ENCODE results near the gene CDK13. TPM values are rescaled to one million over a fixed set of nuclear protein-coding genes. Genes with fewer than 3 reads are reported as not detected.

CDK13 gene
- total and polyA plus RNA-seq, 9 of the 15 experiments (the other 6 are each of a cell fraction or from before 2014, with no cell fraction given): 9.8 to 46.1 (median 32.4) TPM

DNA sequence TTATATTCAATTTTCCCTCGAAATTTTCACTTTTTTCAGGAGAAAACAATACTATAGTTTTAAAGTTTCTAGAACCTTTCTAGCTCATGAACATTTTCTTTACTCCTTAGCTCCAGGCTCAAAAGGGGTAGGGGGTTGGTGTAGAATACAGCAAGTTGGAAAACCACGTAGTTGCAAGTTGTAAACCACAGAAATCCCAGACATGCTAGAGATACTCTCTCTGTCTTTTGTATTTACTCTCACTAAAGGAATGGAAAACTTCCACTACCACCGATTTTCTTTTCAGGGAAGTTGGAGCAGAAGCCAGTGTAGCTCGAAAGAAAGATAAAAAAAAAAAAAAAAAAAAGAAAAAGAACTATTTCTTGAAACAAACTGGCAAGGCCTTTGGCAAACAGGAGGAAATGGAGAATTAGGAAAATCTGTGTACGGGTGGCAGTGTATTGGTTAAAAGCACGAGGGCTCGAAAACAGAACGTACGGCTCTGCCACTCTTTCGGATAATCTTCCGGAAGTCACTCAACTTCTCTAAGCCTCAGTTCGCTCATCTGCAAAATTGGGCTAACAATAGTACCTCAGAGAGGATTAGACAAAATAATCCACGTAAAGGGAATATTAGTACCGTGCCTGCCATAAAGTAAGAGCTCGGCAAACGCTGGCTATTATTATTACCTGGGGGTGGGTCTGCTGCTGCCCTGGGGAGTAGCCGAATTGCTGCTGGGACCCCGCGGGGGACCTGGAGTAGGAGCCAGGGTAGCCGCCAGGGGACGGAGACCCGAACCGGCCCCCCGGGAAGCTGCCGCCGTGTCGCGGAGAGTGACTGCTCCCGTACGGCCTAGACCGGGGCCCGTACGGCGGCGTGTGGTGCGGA lies 183.7 kb downstream of the CDK13 start:
- H3K27ac ChIP-seq (ENCODE audit: extremely low read depth, low read depth, low read length): peak overlapping the region; percentile 98
- H2AFZ ChIP-seq (ENCODE audit: low read depth, low read length): peak overlapping the region; percentile 100
- FAIRE-seq: no peak
- DNase-seq (ENCODE audit: extremely low read depth in 1 of 4, low spot score in 3 of 4): no peak
- CTCF ChIA-PET (ENCODE audit: low intra/inter-chr PET ratio): no interaction called here
- H3K9me3 ChIP-seq (replicated peaks; ENCODE audit: control insufficient read depth, insufficient read depth, low read depth, low read length): no peaks in the 10 kb centered on the region
- peak overlapping the region; percentile 97 to 99 for H3K9ac ChIP-seq (ENCODE audit: insufficient read depth in 1 of 2, low read depth in 2 of 2, low read length in 2 of 2)
- H3K9me1 ChIP-seq (ENCODE audit: control insufficient read depth, insufficient read depth, low read length): no peaks in the 10 kb centered on the region
- TSS peak; percentile 69 for BruUV-seq (replicated peaks)
- POLR2A ChIA-PET: interaction anchor here (0.6 to 1.4 kb wide), 7 partner anchors 9 to 1574 kb away, joined by 3 to 8 read pairs (median 3); no protein-coding TSS in a partner anchor
- intact Hi-C loops (cut with micrococcal nuclease): loop anchor here (1.0 to 5.0 kb wide), 2 partner anchors 51 to 181 kb away; partner anchors contain the start of gene CDK13
- peak overlapping the region; percentile 99 for H3K4me2 ChIP-seq (ENCODE audit: insufficient read depth, low read length)
- H4K20me1 ChIP-seq (replicated peaks; ENCODE audit: control insufficient read depth, insufficient read depth, low read length): no peaks in the 10 kb centered on the region; the same call in 1 of the 2 replicates
- ATAC-seq: peak; percentile 85
- peaks cover 0 to 6% of the 10 kb centered on the region in 2 experiments; a peak in 2 of 5 replicates for H3K4me1 ChIP-seq (replicated peaks in 1 of 2; ENCODE audit: control insufficient read depth in 2 of 2, insufficient read depth in 2 of 2, low read length in 2 of 2)
- WGBS (ENCODE audit: insufficient coverage, low coverage, missing lambda C conversion rate): under 1% methylated on average over 36 of the region's 36 CpGs
- in situ Hi-C loops (cut with MboI): no loop called here
- peak overlapping the region; percentile 95 for H3K4me3 ChIP-seq
- peaks cover 31% of the 10 kb centered on the region; the same call in 2 of the 3 replicates for H3K36me3 ChIP-seq (ENCODE audit: control insufficient read depth, insufficient read depth, low read length)
- H3K27me3 ChIP-seq (ENCODE audit: control insufficient read depth in 2 of 2, insufficient read depth in 2 of 2, low read length in 2 of 2): no peaks in the 10 kb centered on the region
- peaks cover 58% of the 10 kb centered on the region for H3K79me2 ChIP-seq (ENCODE audit: control insufficient read depth, insufficient read depth, low read length)
- TF ChIP-seq, protein P1, sequence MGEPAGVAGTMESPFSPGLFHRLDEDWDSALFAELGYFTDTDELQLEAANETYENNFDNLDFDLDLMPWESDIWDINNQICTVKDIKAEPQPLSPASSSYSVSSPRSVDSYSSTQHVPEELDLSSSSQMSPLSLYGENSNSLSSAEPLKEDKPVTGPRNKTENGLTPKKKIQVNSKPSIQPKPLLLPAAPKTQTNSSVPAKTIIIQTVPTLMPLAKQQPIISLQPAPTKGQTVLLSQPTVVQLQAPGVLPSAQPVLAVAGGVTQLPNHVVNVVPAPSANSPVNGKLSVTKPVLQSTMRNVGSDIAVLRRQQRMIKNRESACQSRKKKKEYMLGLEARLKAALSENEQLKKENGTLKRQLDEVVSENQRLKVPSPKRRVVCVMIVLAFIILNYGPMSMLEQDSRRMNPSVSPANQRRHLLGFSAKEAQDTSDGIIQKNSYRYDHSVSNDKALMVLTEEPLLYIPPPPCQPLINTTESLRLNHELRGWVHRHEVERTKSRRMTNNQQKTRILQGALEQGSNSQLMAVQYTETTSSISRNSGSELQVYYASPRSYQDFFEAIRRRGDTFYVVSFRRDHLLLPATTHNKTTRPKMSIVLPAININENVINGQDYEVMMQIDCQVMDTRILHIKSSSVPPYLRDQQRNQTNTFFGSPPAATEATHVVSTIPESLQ (CRISPR knock-in tag; IDR thresholded peaks at IDR 0.05): peak; percentile 81; the same call in 1 of the 2 replicates
- TF ChIP-seq ETV5 (CRISPR knock-in tag; IDR thresholded peaks at IDR 0.05; ENCODE audit: low read depth): 0 out of 2 replicates have a peak, but pooled peaks have one; percentile 8
- TF ChIP-seq, protein P2, sequence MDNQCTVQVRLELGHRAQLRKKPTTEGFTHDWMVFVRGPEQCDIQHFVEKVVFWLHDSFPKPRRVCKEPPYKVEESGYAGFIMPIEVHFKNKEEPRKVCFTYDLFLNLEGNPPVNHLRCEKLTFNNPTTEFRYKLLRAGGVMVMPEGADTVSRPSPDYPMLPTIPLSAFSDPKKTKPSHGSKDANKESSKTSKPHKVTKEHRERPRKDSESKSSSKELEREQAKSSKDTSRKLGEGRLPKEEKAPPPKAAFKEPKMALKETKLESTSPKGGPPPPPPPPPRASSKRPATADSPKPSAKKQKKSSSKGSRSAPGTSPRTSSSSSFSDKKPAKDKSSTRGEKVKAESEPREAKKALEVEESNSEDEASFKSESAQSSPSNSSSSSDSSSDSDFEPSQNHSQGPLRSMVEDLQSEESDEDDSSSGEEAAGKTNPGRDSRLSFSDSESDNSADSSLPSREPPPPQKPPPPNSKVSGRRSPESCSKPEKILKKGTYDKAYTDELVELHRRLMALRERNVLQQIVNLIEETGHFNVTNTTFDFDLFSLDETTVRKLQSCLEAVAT (IDR thresholded peaks at IDR 0.05): 0 out of 4 replicates have a peak, but pooled peaks of 1 of the 2 experiments have one; percentile 17
- peak; percentile 12; the same call in 1 of the 2 replicates for TF ChIP-seq ZNF175 (CRISPR knock-in tag; IDR thresholded peaks at IDR 0.05; ENCODE audit: low read depth)
- TF ChIP-seq HDAC8 (tag; IDR thresholded peaks at IDR 0.05): no peak
- TF ChIP-seq, protein P3, sequence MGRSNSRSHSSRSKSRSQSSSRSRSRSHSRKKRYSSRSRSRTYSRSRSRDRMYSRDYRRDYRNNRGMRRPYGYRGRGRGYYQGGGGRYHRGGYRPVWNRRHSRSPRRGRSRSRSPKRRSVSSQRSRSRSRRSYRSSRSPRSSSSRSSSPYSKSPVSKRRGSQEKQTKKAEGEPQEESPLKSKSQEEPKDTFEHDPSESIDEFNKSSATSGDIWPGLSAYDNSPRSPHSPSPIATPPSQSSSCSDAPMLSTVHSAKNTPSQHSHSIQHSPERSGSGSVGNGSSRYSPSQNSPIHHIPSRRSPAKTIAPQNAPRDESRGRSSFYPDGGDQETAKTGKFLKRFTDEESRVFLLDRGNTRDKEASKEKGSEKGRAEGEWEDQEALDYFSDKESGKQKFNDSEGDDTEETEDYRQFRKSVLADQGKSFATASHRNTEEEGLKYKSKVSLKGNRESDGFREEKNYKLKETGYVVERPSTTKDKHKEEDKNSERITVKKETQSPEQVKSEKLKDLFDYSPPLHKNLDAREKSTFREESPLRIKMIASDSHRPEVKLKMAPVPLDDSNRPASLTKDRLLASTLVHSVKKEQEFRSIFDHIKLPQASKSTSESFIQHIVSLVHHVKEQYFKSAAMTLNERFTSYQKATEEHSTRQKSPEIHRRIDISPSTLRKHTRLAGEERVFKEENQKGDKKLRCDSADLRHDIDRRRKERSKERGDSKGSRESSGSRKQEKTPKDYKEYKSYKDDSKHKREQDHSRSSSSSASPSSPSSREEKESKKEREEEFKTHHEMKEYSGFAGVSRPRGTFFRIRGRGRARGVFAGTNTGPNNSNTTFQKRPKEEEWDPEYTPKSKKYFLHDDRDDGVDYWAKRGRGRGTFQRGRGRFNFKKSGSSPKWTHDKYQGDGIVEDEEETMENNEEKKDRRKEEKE (IDR thresholded peaks at IDR 0.05; ENCODE audit: borderline replicate concordance in 1 of 2, control insufficient read depth in 1 of 2, low read depth in 2 of 2, low read length in 1 of 2): no peak
- no peak for TF ChIP-seq ZC3H11A (IDR thresholded peaks at IDR 0.05; ENCODE audit: low read depth, low read length)
- no peak for TF ChIP-seq FOXM1 (IDR thresholded peaks at IDR 0.05; ENCODE audit: low read depth)
- 0 out of 2 replicates have a peak, but pooled peaks have one; percentile 13 for TF ChIP-seq FOXM1 (CRISPR knock-in tag; IDR thresholded peaks at IDR 0.05; ENCODE audit: low read depth)
- peak; percentile 65; the same call in 1 of the 2 replicates for TF ChIP-seq ZBTB7A (IDR thresholded peaks at IDR 0.05; ENCODE audit: borderline replicate concordance, control insufficient read depth, low read depth, low read length)
- no peak for TF ChIP-seq ZNF77 (CRISPR knock-in tag; IDR thresholded peaks at IDR 0.05)
